ENCODE results near the gene YTHDF1.

The YTHDF1 gene

DNA sequence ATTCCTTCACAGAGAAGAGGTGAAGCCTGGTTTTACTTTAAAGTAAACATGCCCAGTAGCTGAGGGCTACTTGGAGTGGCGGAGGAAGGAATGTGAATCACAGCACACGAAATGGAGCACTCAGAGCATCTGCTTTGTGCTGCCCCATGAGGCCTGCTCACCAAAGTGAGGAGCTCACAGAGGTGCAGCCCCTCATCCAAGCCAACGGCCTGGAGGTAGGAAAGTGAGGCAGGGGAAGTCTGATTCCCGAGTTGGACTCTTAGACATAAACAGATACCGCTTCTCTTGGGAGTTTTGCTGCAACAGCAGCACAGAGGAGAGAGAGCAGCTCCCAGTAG lies 3.6 kb downstream of the YTHDF1 start:
- ATAC-seq = no peak
- TF ChIP-seq, protein P1, sequence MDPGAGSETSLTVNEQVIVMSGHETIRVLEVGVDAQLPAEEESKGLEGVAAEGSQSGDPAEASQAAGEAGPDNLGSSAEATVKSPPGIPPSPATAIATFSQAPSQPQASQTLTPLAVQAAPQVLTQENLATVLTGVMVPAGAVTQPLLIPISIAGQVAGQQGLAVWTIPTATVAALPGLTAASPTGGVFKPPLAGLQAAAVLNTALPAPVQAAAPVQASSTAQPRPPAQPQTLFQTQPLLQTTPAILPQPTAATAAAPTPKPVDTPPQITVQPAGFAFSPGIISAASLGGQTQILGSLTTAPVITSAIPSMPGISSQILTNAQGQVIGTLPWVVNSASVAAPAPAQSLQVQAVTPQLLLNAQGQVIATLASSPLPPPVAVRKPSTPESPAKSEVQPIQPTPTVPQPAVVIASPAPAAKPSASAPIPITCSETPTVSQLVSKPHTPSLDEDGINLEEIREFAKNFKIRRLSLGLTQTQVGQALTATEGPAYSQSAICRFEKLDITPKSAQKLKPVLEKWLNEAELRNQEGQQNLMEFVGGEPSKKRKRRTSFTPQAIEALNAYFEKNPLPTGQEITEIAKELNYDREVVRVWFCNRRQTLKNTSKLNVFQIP (CRISPR knock-in tag; IDR thresholded peaks at IDR 0.05; ENCODE audit: borderline replicate concordance, low read depth) = no peak
- TF ChIP-seq SNAI2 (CRISPR knock-in tag; IDR thresholded peaks at IDR 0.05) (no peak), PPARA (CRISPR knock-in tag; IDR thresholded peaks at IDR 0.05; ENCODE audit: borderline replicate concordance) (no peak), ISL1 (CRISPR knock-in tag; IDR thresholded peaks at IDR 0.05) (no peak)

DNA sequence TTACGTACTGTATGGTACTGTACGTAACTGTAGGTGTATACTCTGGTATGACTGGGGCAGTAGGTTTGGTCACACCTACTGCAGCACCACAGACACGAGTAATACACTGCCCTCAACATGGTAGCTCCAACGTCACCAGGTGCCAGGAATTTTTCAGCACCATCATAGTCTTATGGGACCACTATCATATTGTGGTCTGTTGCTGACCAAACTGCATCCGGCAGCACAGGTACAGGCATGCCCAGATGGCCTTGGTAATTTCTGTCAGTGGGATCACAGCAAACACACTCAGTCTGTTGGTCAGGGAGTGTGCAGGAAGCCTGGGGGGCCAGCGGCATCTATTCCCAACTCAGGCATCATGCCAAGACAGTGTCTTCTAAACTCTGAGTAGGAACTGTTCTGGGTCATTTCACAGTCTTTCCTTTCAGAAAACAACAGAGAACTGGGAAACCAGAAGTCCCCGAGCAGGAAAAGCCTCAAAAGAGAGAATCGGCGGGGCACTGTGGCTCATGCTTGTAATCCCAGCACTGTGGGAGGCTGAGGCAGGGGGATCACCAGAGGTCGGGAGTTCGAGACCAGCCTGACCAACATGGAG lies 5.8 kb downstream of the YTHDF1 start:
- TF ChIP-seq BACH2 (CRISPR knock-in tag; IDR thresholded peaks at IDR 0.05; ENCODE audit: borderline replicate concordance) (no peak), ISL1 (CRISPR knock-in tag; IDR thresholded peaks at IDR 0.05) (no peak), OSR1 (CRISPR knock-in tag; IDR thresholded peaks at IDR 0.05) (no peak), TCF4 (CRISPR knock-in tag; IDR thresholded peaks at IDR 0.05; ENCODE audit: borderline replicate concordance) (no peak), ZNF565 (CRISPR knock-in tag; conservative IDR thresholded peaks at IDR 0.05; ENCODE audit: low read depth) (no peak), ZFP3 (CRISPR knock-in tag; IDR thresholded peaks at IDR 0.05) (no peak)
- TF ChIP-seq, protein P2, sequence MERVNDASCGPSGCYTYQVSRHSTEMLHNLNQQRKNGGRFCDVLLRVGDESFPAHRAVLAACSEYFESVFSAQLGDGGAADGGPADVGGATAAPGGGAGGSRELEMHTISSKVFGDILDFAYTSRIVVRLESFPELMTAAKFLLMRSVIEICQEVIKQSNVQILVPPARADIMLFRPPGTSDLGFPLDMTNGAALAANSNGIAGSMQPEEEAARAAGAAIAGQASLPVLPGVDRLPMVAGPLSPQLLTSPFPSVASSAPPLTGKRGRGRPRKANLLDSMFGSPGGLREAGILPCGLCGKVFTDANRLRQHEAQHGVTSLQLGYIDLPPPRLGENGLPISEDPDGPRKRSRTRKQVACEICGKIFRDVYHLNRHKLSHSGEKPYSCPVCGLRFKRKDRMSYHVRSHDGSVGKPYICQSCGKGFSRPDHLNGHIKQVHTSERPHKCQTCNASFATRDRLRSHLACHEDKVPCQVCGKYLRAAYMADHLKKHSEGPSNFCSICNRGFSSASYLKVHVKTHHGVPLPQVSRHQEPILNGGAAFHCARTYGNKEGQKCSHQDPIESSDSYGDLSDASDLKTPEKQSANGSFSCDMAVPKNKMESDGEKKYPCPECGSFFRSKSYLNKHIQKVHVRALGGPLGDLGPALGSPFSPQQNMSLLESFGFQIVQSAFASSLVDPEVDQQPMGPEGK (CRISPR knock-in tag; IDR thresholded peaks at IDR 0.05; ENCODE audit: borderline replicate concordance) = no peak
- TF ChIP-seq, protein P3, sequence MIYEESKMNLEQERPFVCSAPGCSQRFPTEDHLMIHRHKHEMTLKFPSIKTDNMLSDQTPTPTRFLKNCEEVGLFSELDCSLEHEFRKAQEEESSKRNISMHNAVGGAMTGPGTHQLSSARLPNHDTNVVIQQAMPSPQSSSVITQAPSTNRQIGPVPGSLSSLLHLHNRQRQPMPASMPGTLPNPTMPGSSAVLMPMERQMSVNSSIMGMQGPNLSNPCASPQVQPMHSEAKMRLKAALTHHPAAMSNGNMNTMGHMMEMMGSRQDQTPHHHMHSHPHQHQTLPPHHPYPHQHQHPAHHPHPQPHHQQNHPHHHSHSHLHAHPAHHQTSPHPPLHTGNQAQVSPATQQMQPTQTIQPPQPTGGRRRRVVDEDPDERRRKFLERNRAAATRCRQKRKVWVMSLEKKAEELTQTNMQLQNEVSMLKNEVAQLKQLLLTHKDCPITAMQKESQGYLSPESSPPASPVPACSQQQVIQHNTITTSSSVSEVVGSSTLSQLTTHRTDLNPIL (CRISPR knock-in tag; IDR thresholded peaks at IDR 0.05; ENCODE audit: low read depth) = no peak
- TF ChIP-seq, protein P4, sequence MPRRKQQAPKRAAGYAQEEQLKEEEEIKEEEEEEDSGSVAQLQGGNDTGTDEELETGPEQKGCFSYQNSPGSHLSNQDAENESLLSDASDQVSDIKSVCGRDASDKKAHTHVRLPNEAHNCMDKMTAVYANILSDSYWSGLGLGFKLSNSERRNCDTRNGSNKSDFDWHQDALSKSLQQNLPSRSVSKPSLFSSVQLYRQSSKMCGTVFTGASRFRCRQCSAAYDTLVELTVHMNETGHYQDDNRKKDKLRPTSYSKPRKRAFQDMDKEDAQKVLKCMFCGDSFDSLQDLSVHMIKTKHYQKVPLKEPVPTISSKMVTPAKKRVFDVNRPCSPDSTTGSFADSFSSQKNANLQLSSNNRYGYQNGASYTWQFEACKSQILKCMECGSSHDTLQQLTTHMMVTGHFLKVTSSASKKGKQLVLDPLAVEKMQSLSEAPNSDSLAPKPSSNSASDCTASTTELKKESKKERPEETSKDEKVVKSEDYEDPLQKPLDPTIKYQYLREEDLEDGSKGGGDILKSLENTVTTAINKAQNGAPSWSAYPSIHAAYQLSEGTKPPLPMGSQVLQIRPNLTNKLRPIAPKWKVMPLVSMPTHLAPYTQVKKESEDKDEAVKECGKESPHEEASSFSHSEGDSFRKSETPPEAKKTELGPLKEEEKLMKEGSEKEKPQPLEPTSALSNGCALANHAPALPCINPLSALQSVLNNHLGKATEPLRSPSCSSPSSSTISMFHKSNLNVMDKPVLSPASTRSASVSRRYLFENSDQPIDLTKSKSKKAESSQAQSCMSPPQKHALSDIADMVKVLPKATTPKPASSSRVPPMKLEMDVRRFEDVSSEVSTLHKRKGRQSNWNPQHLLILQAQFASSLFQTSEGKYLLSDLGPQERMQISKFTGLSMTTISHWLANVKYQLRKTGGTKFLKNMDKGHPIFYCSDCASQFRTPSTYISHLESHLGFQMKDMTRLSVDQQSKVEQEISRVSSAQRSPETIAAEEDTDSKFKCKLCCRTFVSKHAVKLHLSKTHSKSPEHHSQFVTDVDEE (CRISPR knock-in tag; IDR thresholded peaks at IDR 0.05) = no peak
- ATAC-seq = no peak

DNA sequence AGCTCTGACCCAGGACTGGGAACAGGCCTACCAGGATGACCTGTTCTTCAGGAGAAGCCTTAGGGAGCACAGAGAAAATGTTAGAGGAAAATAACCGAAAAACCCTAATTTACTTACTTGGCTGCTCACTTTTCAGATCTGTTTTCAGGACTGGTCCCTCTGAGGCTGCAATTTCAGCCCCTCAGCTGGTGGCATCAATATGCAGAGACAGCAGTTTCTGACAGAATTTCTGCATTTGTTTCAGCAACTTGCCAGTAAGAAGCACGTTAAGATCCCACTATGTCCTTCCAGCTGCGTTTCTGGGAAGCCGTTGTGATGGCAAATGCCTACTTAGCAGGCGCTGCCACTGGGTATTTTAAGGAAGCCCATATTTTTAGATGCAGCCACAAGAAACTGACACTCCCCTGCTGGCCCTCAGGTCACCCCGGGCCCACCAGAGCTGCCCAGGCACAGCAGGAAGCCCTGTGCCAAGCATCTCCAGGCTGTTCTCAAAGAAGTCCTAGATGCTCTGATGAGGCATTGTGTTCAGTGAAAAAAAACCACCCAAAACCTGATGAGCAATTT lies 7.5 kb downstream of the YTHDF1 start:
- ATAC-seq = no peak
- no peak for TF ChIP-seq RARB (CRISPR knock-in tag; IDR thresholded peaks at IDR 0.05)
- TF ChIP-seq ZNF565 (CRISPR knock-in tag; conservative IDR thresholded peaks at IDR 0.05; ENCODE audit: low read depth) = no peak
- TF ChIP-seq BACH2 (CRISPR knock-in tag; IDR thresholded peaks at IDR 0.05; ENCODE audit: borderline replicate concordance) = no peak
- TF ChIP-seq ZFP3 (CRISPR knock-in tag; IDR thresholded peaks at IDR 0.05) = no peak
- TF ChIP-seq, protein P2 (CRISPR knock-in tag; IDR thresholded peaks at IDR 0.05; ENCODE audit: borderline replicate concordance) = no peak
- TF ChIP-seq ARNTL (CRISPR knock-in tag; IDR thresholded peaks at IDR 0.05; ENCODE audit: borderline replicate concordance, low read depth) = no peak
- no peak for TF ChIP-seq PPARA (CRISPR knock-in tag; IDR thresholded peaks at IDR 0.05; ENCODE audit: borderline replicate concordance)
- TF ChIP-seq SNAI2 (CRISPR knock-in tag; IDR thresholded peaks at IDR 0.05) = no peak
- no peak for TF ChIP-seq ZNF8 (CRISPR knock-in tag; IDR thresholded peaks at IDR 0.05)
- TF ChIP-seq ISL1 (CRISPR knock-in tag; IDR thresholded peaks at IDR 0.05) = no peak
- no peak for TF ChIP-seq ZC3H10 (CRISPR knock-in tag; IDR thresholded peaks at IDR 0.05)
- TF ChIP-seq, protein P3 (CRISPR knock-in tag; IDR thresholded peaks at IDR 0.05; ENCODE audit: low read depth) = no peak
- no peak for TF ChIP-seq CSDC2 (CRISPR knock-in tag; IDR thresholded peaks at IDR 0.05)
- TF ChIP-seq ESRRG (CRISPR knock-in tag; IDR thresholded peaks at IDR 0.05) = no peak
- no peak for TF ChIP-seq OSR1 (CRISPR knock-in tag; IDR thresholded peaks at IDR 0.05)
